Stimulated activated CD8-positive, alpha-beta memory T cell treated with anti-CD3 and anti-CD28 coated beads, Interleukin-15, amount 100 ng/mL, for 24 hours (primary cell): ENCODE measurements around the gene PDK2.
A peak's percentile ranks its signal among the peaks of the same experiment; 100 is the strongest.

Experiments
- DNase-seq: peaks from one replicate; pipeline ENCODE4 v3.0.0-alpha.2; 2020; ENCODE audit warnings: low read depth

The PDK2 gene

GRCh38 chr17:50079334-50080095, 15.6 kb upstream of the PDK2 start:
- DNase-seq: no peak

GRCh38 chr17:50080096-50080480, 15.1 kb upstream of the PDK2 start:
- no peak for DNase-seq

DNA sequence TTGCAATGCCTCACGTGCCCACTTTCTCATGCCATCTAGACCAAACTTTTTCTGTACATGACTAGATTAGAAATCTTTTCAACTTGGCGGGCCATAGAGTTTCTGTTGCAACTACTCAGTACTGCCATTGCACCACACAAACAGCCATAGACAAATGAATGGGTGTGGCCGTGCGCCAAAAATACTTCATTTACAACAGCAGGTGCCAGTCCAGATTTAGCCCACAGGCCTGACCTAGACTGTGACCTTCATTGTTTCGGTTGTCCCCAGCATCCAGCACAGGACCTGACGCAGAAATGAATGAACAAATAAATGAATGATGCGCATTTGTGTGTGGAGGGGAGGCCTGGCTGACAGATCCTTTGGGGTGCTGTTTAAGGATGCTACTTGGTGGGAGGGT, 14.3 kb upstream of the PDK2 start:
- no peak for DNase-seq

DNA sequence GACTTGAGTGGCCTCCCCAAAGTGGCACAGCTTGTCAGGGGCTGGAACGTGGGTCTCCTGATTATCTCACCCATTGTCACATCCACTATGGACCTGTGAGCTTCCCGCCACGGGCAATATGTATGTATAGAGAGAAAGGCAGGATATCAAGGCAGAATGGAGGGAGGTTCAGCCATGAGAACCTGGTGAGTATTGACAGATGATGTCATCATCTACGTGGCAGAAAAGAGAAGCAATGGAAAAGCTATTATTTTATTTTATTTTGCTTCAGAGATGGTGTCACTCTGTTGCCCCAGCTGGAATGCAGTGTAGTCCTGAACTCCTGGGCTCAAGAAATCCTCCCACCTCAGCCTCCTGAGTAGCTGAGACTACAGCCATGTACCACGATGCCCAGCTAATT, 13.4 kb upstream of the PDK2 start:
- DNase-seq: no peak

GRCh38 chr17:50087246-50087911, 7.8 kb upstream of the PDK2 start:
- peak; percentile 58 for DNase-seq

DNA sequence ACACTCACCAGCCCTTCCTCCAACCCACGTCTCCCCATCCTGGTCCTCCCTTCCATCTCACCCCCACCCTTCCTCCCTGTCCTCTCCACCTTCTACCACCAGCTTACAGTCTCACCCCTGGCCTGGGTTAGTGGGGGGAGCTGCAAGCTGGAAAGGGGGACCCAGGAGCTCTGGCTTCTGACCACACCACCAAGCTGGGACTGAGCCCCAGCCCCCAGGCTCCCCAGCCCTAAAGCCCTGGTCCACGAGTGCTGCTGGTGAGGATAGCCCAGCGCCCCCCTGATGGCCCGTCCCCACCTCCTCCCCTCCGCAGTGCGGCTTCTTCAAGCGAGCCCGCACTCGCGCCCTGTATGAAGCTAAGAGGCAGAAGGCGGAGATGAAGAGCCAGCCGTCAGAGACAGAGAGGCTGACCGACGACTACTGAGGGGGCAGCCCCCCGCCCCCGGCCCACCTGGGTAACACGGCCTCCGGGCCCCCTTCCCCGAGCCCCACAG, 7.2 kb upstream of the PDK2 start:
- DNase-seq: no peak

DNA sequence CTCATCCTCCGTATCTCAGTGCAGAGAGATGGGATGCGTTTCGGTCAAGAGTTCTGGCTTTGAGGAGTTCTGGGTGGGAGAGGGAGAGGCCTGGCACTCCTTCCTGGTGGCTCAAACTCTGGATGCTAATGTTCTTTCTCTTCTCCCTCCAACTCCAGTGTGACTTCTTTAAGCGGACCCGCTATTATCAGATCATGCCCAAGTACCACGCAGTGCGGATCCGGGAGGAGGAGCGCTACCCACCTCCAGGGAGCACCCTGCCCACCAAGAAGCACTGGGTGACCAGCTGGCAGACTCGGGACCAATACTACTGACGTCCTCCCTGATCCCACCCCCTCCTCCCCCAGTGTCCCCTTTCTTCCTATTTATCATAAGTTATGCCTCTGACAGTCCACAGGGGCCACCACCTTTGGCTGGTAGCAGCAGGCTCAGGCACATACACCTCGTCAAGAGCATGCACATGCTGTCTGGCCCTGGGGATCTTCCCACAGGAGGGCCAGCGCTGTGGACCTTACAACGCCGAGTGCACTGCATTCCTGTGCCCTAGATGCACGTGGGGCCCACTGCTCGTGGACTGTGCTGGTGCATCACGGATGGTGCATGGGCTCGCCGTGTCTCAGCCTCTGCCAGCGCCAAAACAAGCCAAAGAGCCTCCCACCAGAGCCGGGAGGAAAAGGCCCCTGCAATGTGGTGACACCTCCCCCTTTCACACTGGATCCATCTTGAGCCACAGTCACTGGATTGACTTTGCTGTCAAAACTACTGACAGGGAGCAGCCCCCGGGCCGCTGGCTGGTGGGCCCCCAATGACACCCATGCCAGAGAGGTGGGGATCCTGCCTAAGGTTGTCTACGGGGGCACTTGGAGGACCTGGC, 6.0 kb upstream of the PDK2 start:
- DNase-seq: no peak

DNA sequence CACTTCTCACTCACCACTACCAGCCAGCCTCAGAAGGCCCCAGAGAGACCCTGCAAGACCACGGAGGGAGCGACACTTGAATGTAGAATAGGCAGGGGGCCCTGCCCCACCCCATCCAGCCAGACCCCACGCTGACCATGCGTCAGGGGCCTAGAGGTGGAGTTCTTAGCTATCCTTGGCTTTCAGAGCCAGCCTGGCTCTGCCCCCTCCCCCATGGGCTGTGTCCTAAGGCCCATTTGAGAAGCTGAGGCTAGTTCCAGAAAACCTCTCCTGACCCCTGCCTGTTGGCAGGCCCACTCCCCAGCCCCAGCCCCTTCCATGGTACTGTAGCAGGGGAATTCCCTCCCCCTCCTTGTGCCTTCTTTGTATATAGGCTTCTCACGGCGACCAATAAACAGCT, 5.1 kb upstream of the PDK2 start:
- no peak for DNase-seq

GRCh38 chr17:50090971-50091917, 3.9 kb upstream of the PDK2 start:
- no peak for DNase-seq

DNA sequence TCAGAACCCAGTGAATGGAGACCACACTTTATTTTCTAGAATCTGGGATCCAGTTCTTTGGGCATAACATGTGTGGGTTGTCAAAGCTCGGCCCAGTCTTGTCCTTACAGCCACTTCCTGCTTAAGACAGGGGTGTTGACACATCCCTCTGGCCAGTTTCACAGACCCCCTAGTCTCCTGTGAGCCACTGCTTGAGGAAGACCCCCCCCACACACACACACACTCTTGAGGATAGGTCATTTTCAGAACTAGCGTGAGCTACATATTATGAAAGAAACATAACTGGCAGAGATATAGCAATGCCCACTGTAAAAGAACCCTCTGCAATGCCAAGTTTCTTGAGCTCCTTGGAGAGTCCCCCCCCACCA, 3.2 kb upstream of the PDK2 start:
- no peak for DNase-seq

DNA sequence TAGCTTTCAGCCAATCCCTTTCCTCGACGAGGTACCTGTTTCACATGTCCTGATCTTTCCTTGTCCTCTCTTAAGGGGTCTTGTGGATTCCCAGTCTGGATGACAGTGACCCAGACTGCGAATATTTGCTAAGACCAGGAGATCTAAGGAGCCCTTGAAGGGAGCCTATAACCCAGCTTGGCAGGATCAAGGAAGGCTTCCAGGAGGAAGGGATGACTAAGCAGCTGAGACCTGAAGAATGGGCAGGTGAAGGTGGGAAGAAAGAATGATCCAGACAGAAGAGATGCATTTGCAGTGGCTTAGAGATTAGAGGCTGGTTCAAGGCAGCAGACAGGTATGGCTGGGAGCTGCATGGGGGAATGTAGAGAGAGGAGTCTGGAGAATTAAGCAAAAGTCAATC, 1.9 kb upstream of the PDK2 start:
- DNase-seq: no peak

DNA sequence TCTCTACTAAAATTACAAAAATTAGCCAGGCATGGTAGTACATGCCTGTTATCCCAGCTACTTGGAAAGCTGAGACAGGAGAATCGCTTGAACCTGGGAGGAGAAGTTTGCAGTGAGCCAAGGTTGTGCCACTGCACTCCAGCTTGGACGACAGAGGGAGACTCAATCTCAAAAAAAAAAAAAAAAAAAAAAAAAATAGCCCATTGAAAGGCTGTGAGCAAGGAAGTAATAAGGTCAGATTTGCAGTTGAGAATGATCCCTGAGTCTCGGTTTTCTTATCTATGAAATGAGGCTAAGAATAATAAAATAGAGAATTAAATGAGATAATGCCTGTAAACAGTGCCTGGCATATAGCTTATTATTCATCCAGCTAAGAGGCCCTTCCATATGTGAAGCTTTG, 1.3 kb upstream of the PDK2 start:
- DNase-seq: no peak

DNA sequence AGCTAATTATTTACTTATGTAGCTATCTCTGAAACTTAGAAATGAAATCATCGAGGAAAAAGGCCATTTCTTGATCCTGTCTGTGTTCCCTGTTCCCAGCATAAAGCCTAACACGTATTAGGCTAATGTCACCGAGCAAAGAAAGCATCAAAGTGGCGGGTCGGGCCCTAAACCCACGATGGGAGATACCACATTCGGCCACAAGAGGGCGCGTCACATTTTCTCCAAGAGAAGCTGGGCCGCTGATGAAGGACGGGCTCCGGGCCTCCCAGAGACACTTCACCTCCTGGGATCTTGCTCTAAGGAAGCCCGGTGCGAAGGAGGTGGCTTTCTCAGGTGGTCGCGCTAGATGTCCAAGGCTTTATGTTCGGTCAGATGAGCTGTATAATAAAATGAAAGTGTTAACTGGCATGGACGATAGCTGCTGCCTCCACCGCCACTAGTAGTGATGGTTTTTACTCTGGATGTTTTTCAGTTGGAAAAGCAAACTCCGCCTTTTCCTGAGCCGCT, 853 bp upstream of the PDK2 start:
- DNase-seq: peak; percentile 92

- DNase-seq: no peak
These were observed 481 bp downstream of the PDK2 start for GRCh38 chr17:50095626-50096037.

DNA sequence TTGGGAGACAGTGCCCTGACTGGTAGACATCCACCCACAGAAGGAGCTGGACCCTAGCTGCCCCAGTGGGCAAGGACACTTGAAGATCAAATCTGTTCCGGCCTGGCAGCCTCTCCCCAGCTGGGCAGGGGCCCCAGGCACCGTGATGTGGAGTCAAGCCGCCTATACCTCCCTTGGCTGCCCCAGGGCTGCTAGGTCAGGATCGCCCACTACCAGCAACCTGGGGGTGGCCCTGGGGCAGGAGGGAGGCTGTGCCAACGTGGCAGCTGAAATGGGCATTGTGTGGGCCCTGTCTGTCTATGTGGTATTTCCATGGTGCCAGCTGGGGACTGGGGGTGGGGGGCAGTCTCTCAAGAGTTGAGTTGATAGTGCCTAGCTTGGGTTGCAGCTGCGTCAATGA, 941 bp downstream of the PDK2 start:
- DNase-seq: no peak

- no peak for DNase-seq
These were observed 1.6 kb downstream of the PDK2 start for GRCh38 chr17:50096758-50097157.

DNA sequence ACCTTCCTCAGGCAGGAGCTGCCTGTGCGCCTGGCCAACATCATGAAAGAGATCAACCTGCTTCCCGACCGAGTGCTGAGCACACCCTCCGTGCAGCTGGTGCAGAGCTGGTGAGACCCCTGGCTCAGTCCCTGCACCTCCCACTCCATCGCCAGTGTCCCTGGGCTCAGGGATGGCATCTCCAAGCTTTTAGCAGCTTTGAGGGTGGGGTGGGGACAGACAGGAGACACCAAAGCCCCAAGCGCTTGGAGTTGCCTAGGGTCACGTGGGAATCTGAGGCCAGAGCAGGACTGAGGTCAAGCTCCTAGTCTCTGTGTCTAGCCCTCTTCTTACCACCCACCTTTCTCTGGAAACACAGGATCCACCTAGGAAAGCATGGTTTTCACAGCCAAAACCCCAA, 2.3 kb downstream of the PDK2 start:
- no peak for DNase-seq

DNA sequence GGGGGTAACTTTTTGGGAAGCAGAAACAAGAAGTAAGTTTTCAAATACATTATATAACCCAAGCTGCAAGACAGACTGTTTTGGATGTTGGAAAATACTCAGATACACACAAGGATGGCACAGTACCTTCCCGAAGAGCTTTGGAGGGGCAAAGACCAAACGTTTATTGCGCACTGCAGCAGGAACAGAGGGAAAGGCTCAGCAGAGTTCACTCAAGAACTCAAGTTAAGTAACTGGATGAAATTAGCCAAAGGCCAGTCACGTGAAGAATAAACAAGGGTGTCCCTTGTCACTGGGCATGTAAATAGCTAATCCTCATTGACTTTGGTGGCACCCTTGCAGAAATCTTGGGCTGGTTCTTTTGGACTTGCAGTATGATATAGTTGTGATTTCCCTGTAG, 2.8 kb downstream of the PDK2 start:
- no peak for DNase-seq

DNA sequence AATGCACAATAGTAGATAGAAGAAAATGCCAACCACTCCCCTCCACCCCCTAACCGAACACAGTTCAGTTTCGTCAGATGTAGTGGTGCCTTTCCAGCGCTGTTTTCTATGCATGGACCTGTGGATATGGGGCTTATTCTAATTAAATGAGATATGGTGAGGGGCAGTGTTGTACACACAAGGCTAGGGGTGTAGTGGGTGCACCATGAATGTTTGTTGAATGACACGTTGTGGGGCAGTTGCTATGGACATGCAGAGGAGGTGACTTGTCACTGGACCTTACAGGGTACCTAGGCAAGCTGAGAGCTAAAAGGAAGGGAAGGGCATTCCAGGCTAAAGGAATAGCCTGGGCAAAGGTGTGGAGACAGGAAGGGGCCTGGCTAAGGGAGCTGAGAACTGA, 3.4 kb downstream of the PDK2 start:
- no peak for DNase-seq

DNA sequence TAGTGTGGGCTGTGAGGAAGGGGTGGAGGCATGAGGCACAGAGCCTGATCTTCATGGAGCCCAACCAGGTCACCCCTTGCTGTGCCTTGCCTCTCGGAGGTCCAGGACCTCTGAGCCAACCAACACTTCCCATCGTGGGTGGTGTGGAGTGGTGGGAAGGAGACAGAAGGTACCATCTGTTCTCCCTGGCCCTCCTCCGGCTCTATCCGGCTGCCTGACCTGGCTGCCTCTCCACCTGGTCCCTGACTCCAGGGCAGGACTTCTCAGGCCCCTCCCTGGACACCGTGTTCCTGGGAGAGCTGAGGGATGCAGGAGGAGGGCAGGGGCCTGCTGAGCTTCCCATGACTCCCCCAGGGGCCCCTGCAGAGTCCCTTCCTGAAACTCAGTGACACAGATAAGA, 3.9 kb downstream of the PDK2 start:
- no peak for DNase-seq

DNA sequence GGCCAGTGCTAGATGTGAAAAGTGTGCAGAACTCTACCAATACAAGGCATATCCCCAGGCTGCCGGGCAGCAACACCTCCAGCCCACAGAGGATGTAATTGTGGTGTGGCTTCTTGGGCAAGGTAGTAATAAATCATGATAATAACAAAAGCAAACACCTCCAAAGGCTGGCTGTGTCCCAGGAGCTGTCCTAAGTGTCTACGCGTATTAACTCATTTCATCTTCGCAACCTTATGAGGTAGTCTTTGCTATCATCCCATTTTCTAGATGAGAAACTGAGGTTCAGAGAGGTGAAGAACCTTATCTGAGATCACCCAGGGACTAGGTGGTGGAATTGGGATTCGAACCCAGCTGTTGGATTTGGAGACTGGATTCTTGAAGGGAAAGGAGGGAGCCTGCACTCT, 5.3 kb downstream of the PDK2 start:
- DNase-seq: no peak
